ENCODE measurements around the gene CNBD2. TPM values are rescaled to one million over a fixed set of nuclear protein-coding genes. Genes with fewer than 3 reads are reported as not detected.

The CNBD2 gene
- total RNA-seq, 1 donor from 2014 or later = 3.0 TPM

DNA sequence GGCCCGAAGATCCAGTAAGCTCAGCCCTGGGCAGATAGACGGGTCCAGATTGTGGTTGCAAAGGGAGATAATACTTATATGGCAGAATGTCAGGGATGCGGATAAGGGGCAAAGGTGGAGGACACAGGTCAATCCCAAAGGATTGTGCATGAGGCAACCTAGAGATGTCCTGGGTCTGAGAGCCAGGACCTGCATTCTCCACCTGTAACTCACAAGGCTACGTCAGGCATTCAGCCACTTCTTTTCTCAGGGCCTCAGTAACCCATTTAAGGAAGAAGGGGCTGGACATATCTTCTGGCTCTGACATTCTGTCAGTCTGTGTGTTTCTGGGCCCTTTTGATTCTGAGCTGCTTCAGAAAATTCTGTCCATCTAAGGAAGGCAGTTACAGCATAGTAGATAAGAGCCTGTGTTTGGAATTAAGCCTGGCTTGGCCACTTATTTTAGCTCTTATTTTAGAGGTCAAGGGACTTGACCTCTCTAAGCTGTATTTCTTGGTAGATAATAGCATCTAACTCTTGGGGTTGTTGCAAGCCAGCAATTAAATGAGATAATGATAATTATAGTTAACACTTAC is 40.2 kb downstream of the CNBD2 start:
- Mint-ChIP-seq H3K27me3 (ENCODE audit: low read depth, unreplicated experiment) (peaks cover 2% of the 10 kb centered on the region), H3K36me3 (ENCODE audit: low read depth, unreplicated experiment) (no peaks in the 10 kb centered on the region), H3K4me3 (ENCODE audit: unreplicated experiment) (no peak overlapping the region), H3K4me1 (ENCODE audit: low read depth, unreplicated experiment) (no peaks in the 10 kb centered on the region), H3K27ac (ENCODE audit: unreplicated experiment) (no peak overlapping the region), H3K9me3 (ENCODE audit: unreplicated experiment) (peaks cover 6% of the 10 kb centered on the region)
- no peaks in the 10 kb centered on the region for H3K27me3 ChIP-seq (ENCODE audit: insufficient read depth, low read length)
- no peaks in the 10 kb centered on the region for H3K79me2 ChIP-seq (ENCODE audit: insufficient read depth, low read length)
- no peak overlapping the region for H3K4me3 ChIP-seq (ENCODE audit: insufficient read depth, low read depth, low read length)
- H2AFZ ChIP-seq (ENCODE audit: low read depth, low read length) = no peak overlapping the region
- TF ChIP-seq EZH2 (IDR thresholded peaks at IDR 0.05; ENCODE audit: insufficient read depth, low read length) = no peak
- TF ChIP-seq, protein P1, sequence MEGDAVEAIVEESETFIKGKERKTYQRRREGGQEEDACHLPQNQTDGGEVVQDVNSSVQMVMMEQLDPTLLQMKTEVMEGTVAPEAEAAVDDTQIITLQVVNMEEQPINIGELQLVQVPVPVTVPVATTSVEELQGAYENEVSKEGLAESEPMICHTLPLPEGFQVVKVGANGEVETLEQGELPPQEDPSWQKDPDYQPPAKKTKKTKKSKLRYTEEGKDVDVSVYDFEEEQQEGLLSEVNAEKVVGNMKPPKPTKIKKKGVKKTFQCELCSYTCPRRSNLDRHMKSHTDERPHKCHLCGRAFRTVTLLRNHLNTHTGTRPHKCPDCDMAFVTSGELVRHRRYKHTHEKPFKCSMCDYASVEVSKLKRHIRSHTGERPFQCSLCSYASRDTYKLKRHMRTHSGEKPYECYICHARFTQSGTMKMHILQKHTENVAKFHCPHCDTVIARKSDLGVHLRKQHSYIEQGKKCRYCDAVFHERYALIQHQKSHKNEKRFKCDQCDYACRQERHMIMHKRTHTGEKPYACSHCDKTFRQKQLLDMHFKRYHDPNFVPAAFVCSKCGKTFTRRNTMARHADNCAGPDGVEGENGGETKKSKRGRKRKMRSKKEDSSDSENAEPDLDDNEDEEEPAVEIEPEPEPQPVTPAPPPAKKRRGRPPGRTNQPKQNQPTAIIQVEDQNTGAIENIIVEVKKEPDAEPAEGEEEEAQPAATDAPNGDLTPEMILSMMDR (IDR thresholded peaks at IDR 0.05; ENCODE audit: insufficient read depth, low read depth, low read length) = no peak
- no peak for FAIRE-seq
- no peak overlapping the region for H3K27ac ChIP-seq (ENCODE audit: low read depth, low read length)
- no peak overlapping the region for H3K9ac ChIP-seq (ENCODE audit: low read length)
- H3K36me3 ChIP-seq (ENCODE audit: insufficient read depth, low read length) = no peaks in the 10 kb centered on the region
- H3K9me3 ChIP-seq (ENCODE audit: insufficient read depth, low read depth, low read length) = no peaks in the 10 kb centered on the region
- no peaks in the 10 kb centered on the region for H4K20me1 ChIP-seq (ENCODE audit: insufficient read depth, low read length)
- no peaks in the 10 kb centered on the region for H3K4me1 ChIP-seq (ENCODE audit: insufficient read depth, low read length)
- no peak for DNase-seq (ENCODE audit: low read depth)
- H3K4me2 ChIP-seq (ENCODE audit: low read length) = no peak overlapping the region

DNA sequence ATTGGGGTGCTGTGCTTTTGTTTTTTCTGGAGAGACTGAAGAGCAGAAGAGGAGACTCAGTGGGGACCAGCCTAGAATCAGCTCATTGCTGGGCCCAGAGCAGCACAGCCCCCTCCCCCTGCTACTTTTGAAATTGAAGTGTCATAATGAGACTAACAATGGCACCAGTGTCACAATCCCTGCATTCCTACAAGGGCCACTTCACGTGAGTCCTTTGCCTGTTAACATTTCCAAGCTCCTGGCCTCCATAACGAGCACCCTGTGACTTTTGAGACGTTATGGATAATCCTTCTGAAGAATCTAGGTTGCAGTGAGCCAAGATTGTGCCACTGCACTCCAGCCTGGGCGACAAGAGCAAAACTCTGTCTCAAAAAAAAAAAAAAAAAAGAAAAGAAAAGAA is 41.7 kb downstream of the CNBD2 start:
- Mint-ChIP-seq H3K36me3 (ENCODE audit: low read depth, unreplicated experiment) (no peaks in the 10 kb centered on the region), H3K9me3 (ENCODE audit: unreplicated experiment) (no peaks in the 10 kb centered on the region), H3K27ac (ENCODE audit: unreplicated experiment) (no peak overlapping the region), H3K27me3 (ENCODE audit: low read depth, unreplicated experiment) (peaks cover 2% of the 10 kb centered on the region), H3K4me3 (ENCODE audit: unreplicated experiment) (no peak overlapping the region), H3K4me1 (ENCODE audit: low read depth, unreplicated experiment) (no peaks in the 10 kb centered on the region)
- H3K27me3 ChIP-seq (ENCODE audit: insufficient read depth, low read length) = no peaks in the 10 kb centered on the region
- H3K4me1 ChIP-seq (ENCODE audit: insufficient read depth, low read length) = no peaks in the 10 kb centered on the region
- FAIRE-seq (no peak), DNase-seq (ENCODE audit: low read depth) (no peak)
- H3K36me3 ChIP-seq (ENCODE audit: insufficient read depth, low read length) = no peaks in the 10 kb centered on the region
- H3K9ac ChIP-seq (ENCODE audit: low read length) = no peak overlapping the region
- H3K27ac ChIP-seq (ENCODE audit: low read depth, low read length) = no peak overlapping the region
- no peaks in the 10 kb centered on the region for H3K79me2 ChIP-seq (ENCODE audit: insufficient read depth, low read length)
- H4K20me1 ChIP-seq (ENCODE audit: insufficient read depth, low read length) = no peaks in the 10 kb centered on the region
- no peak overlapping the region for H3K4me2 ChIP-seq (ENCODE audit: low read length)
- H3K4me3 ChIP-seq (ENCODE audit: insufficient read depth, low read depth, low read length) = no peak overlapping the region
- no peak for TF ChIP-seq EZH2 (IDR thresholded peaks at IDR 0.05; ENCODE audit: insufficient read depth, low read length)
- TF ChIP-seq, protein P1 (IDR thresholded peaks at IDR 0.05; ENCODE audit: insufficient read depth, low read depth, low read length) = no peak
- no peaks in the 10 kb centered on the region for H3K9me3 ChIP-seq (ENCODE audit: insufficient read depth, low read depth, low read length)
- no peak overlapping the region for H2AFZ ChIP-seq (ENCODE audit: low read depth, low read length)

DNA sequence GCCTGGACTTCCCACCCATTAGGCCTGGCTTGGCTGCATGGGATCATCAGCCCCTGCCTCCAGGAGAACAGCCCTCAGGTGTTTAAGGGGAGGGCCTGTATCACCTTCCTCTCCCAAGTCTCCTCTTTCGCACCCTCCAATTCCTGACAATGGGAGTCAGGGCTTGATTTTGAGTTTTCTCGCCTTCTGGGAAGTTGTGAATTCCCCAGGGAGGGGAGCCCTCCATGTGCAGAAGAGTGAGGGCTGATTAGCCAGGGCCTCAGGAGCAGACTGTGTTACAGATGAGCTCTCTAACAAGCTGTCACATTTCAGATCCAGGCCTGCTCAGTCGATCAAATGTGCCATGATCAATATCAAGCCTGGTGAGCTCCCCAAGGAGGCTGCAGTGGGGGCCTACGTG is 42.4 kb downstream of the CNBD2 start:
- H4K20me1 ChIP-seq (ENCODE audit: insufficient read depth, low read length) = no peaks in the 10 kb centered on the region
- H3K4me3 ChIP-seq (ENCODE audit: insufficient read depth, low read depth, low read length) = no peak overlapping the region
- no peak overlapping the region for H3K9ac ChIP-seq (ENCODE audit: low read length)
- H2AFZ ChIP-seq (ENCODE audit: low read depth, low read length) = no peak overlapping the region
- Mint-ChIP-seq H3K36me3 (ENCODE audit: low read depth, unreplicated experiment) (no peaks in the 10 kb centered on the region), H3K4me1 (ENCODE audit: low read depth, unreplicated experiment) (no peaks in the 10 kb centered on the region), H3K9me3 (ENCODE audit: unreplicated experiment) (no peaks in the 10 kb centered on the region), H3K27me3 (ENCODE audit: low read depth, unreplicated experiment) (peaks cover 2% of the 10 kb centered on the region), H3K27ac (ENCODE audit: unreplicated experiment) (no peak overlapping the region), H3K4me3 (ENCODE audit: unreplicated experiment) (no peak overlapping the region)
- no peak overlapping the region for H3K4me2 ChIP-seq (ENCODE audit: low read length)
- FAIRE-seq (no peak), DNase-seq (ENCODE audit: low read depth) (no peak)
- no peaks in the 10 kb centered on the region for H3K4me1 ChIP-seq (ENCODE audit: insufficient read depth, low read length)
- TF ChIP-seq EZH2 (IDR thresholded peaks at IDR 0.05; ENCODE audit: insufficient read depth, low read length) = no peak
- TF ChIP-seq, protein P1 (IDR thresholded peaks at IDR 0.05; ENCODE audit: insufficient read depth, low read depth, low read length) = no peak
- no peaks in the 10 kb centered on the region for H3K27me3 ChIP-seq (ENCODE audit: insufficient read depth, low read length)
- H3K36me3 ChIP-seq (ENCODE audit: insufficient read depth, low read length) = no peaks in the 10 kb centered on the region
- no peaks in the 10 kb centered on the region for H3K9me3 ChIP-seq (ENCODE audit: insufficient read depth, low read depth, low read length)
- no peak overlapping the region for H3K27ac ChIP-seq (ENCODE audit: low read depth, low read length)
- no peaks in the 10 kb centered on the region for H3K79me2 ChIP-seq (ENCODE audit: insufficient read depth, low read length)
